Stimulated activated CD4-positive, alpha-beta T cell treated with anti-CD3 and anti-CD28 coated beads, Interleukin-1b, Interleukin-23, amount 100 ng/mL, for 48 hours (primary cell): Measurements from ENCODE around the gene HMX1.

Source experiments
- DNase-seq: peaks from one replicate; pipeline ENCODE4 v3.0.0-alpha.2; 2020

The HMX1 gene

GRCh38 chr4:8891646-8892555 is 20.3 kb upstream of the HMX1 start:
- no peak for DNase-seq

- no peak for DNase-seq
Observed at GRCh38 chr4:8891255-8891645, 19.6 kb upstream of the HMX1 start.

GRCh38 chr4:8888856-8889255 is 17.2 kb upstream of the HMX1 start:
- no peak for DNase-seq

GRCh38 chr4:8886612-8887406 is 15.2 kb upstream of the HMX1 start:
- no peak for DNase-seq

- DNase-seq: no peak
Observed at GRCh38 chr4:8882239-8882638, 10.6 kb upstream of the HMX1 start.

GRCh38 chr4:8880851-8881250 is 9.2 kb upstream of the HMX1 start:
- DNase-seq: no peak

- no peak for DNase-seq
Observed at GRCh38 chr4:8879574-8879973, 7.9 kb upstream of the HMX1 start.

GRCh38 chr4:8878421-8878820 is 6.8 kb upstream of the HMX1 start:
- DNase-seq: no peak

- no peak for DNase-seq
Observed at GRCh38 chr4:8877780-8878040, 6.1 kb upstream of the HMX1 start.

GRCh38 chr4:8876982-8877779 is 5.5 kb upstream of the HMX1 start:
- no peak for DNase-seq

GRCh38 chr4:8874896-8875680 is 3.4 kb upstream of the HMX1 start:
- no peak for DNase-seq

- no peak for DNase-seq
Observed at GRCh38 chr4:8874003-8874895, 2.6 kb upstream of the HMX1 start.

GRCh38 chr4:8872402-8873291 is 1.0 kb upstream of the HMX1 start:
- no peak for DNase-seq

- no peak for DNase-seq
Observed at GRCh38 chr4:8870647-8871416, 807 bp downstream of the HMX1 start.

- no peak for DNase-seq
Observed at GRCh38 chr4:8869898-8870646, 1.6 kb downstream of the HMX1 start.

- DNase-seq: no peak
Observed at GRCh38 chr4:8869002-8869897, 2.4 kb downstream of the HMX1 start.

GRCh38 chr4:8868321-8869001 is 3.2 kb downstream of the HMX1 start:
- DNase-seq: no peak
